ENCODE measurements around the gene DPH2. TPM values are rescaled to one million over a fixed set of nuclear protein-coding genes. Genes with fewer than 3 reads are reported as not detected.

DPH2 gene
- total and polyA plus RNA-seq, 2 experiments from 2014 or later, result 16.7 to 42.9 TPM

DNA sequence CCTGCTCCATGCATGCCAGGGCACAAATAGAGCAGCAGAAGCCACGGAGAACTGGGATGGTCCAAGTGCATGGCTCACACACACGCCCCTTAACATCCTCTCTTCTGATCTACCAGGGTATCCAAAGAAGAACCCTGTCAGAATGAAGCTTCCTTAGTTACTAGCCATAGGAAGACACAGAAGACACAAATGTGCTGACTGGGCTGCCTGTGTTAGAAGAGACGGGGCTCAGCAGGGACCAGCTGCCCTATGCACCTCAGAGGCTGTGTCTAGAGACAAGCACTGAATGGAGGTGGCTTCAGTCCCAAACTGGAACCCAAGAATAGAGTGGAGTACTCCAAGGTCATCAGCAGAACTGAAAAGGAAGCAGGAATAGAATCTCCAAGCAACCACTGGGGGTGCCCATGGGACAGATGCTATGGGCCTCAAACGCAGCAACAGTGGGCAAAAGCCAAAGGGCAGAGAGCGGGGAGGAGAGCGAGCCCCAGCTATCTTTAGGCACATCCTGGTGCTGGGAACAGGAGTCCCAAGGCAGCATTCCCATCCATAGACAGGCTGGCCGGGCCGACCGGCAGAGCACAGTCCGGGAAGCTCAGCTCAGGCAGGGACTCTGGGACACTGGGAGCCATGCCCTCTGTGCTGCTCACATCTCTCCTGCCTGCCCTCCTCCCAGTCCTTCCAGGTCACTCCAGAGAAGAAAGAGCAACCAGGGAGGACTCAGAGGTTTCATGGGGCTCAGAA is 51.9 kb downstream of the DPH2 start:
- DNase-seq, result no peak
- in situ Hi-C loops (cut with MboI), result no loop called here
- H3K9ac ChIP-seq, result no peak overlapping the region
- no peaks in the 10 kb centered on the region; the same call in 1 of the 2 replicates for H3K79me2 ChIP-seq (ENCODE audit: insufficient read depth)
- no peaks in the 10 kb centered on the region for H3F3A ChIP-seq (ENCODE audit: insufficient read depth)
- no peak overlapping the region for H3K4me2 ChIP-seq (ENCODE audit: unreplicated experiment)
- WGBS, 2 experiments (ENCODE audit: low coverage in 1 of 2, low lambda C conversion rate in 2 of 2, missing lambda C conversion rate in 2 of 2), result 94 to 95% methylated on average over 10 of the region's 10 CpGs
- no peaks in the 10 kb centered on the region for H3K27me3 ChIP-seq (replicated peaks; ENCODE audit: insufficient read depth)
- TF ChIP-seq EZH2 (IDR thresholded peaks at IDR 0.05; ENCODE audit: insufficient read depth, poor library complexity, severe bottlenecking), result no peak
- no peak for TF ChIP-seq EZH2phosphoT487 (IDR thresholded peaks at IDR 0.05; ENCODE audit: insufficient read depth, low read depth)
- no peak overlapping the region for H3K27ac ChIP-seq
- H4K20me1 ChIP-seq (ENCODE audit: insufficient read depth), result no peaks in the 10 kb centered on the region
- H2AFZ ChIP-seq, result no peak overlapping the region
- no peaks in the 10 kb centered on the region for H3K9me2 ChIP-seq (ENCODE audit: insufficient read depth)
- H3K9me3 ChIP-seq (ENCODE audit: low read depth), result no peaks in the 10 kb centered on the region
- H3K4me3 ChIP-seq, result no peak overlapping the region
- H3K36me3 ChIP-seq (ENCODE audit: low read depth), result no peaks in the 10 kb centered on the region; the same call in 1 of the 2 replicates
- H3K4me1 ChIP-seq (ENCODE audit: insufficient read depth), result no peaks in the 10 kb centered on the region

Other genes with a start within 250 kb of the DPH2 start
- gene ARTN, start 36.2 kb upstream of the DPH2 start, total RNA-seq (2014; rRNA removed; shearing (Covaris generic)), result 0.11 TPM in 1 of 2 replicates, not detected in the other
- not detected in 2 replicates for gene ARTN, start 36.2 kb upstream of the DPH2 start, polyA plus RNA-seq (2016; fragmentation: Nextera tagmentation; extraction: Ambion mirVana)
- 29.4 and 35.8 TPM in 2 replicates for gene IPO13, start 23.1 kb upstream of the DPH2 start, total RNA-seq (2014; rRNA removed; shearing (Covaris generic))
- gene IPO13, start 23.1 kb upstream of the DPH2 start, polyA plus RNA-seq (2016; fragmentation: Nextera tagmentation; extraction: Ambion mirVana), result 17.1 and 21.0 TPM in 2 replicates
- gene ATP6V0B, start 5.0 kb downstream of the DPH2 start, total RNA-seq (2014; rRNA removed; shearing (Covaris generic)), result 122 and 140 TPM in 2 replicates
- 174 and 177 TPM in 2 replicates for gene ATP6V0B, start 5.0 kb downstream of the DPH2 start, polyA plus RNA-seq (2016; fragmentation: Nextera tagmentation; extraction: Ambion mirVana)
- 123 and 221 TPM in 2 replicates for gene B4GALT2, start 9.2 kb downstream of the DPH2 start, total RNA-seq (2014; rRNA removed; shearing (Covaris generic))
- 27.3 and 28.9 TPM in 2 replicates for gene B4GALT2, start 9.2 kb downstream of the DPH2 start, polyA plus RNA-seq (2016; fragmentation: Nextera tagmentation; extraction: Ambion mirVana)
- gene CCDC24, start 21.6 kb downstream of the DPH2 start, total RNA-seq (2014; rRNA removed; shearing (Covaris generic)), result 3.1 and 4.7 TPM in 2 replicates
- gene CCDC24, start 21.6 kb downstream of the DPH2 start, polyA plus RNA-seq (2016; fragmentation: Nextera tagmentation; extraction: Ambion mirVana), result 4.3 and 5.3 TPM in 2 replicates
- 20.6 and 22.2 TPM in 2 replicates for gene SLC6A9, start 61.5 kb downstream of the DPH2 start, total RNA-seq (2014; rRNA removed; shearing (Covaris generic))
- 34.4 and 34.6 TPM in 2 replicates for gene SLC6A9, start 61.5 kb downstream of the DPH2 start, polyA plus RNA-seq (2016; fragmentation: Nextera tagmentation; extraction: Ambion mirVana)
- 0.11 and 0.13 TPM in 2 replicates for gene KLF17, start 148.8 kb downstream of the DPH2 start, total RNA-seq (2014; rRNA removed; shearing (Covaris generic))
- 0.08 and 0.09 TPM in 2 replicates for gene KLF17, start 148.8 kb downstream of the DPH2 start, polyA plus RNA-seq (2016; fragmentation: Nextera tagmentation; extraction: Ambion mirVana)
- gene KLF18, start 171.6 kb downstream of the DPH2 start, total RNA-seq (2014; rRNA removed; shearing (Covaris generic)), result not detected in 2 replicates
- gene KLF18, start 171.6 kb downstream of the DPH2 start, polyA plus RNA-seq (2016; fragmentation: Nextera tagmentation; extraction: Ambion mirVana), result not detected in 2 replicates
- 9.6 and 16.0 TPM in 2 replicates for gene DMAP1, start 243.5 kb downstream of the DPH2 start, total RNA-seq (2014; rRNA removed; shearing (Covaris generic))
- 30.5 and 32.7 TPM in 2 replicates for gene DMAP1, start 243.5 kb downstream of the DPH2 start, polyA plus RNA-seq (2016; fragmentation: Nextera tagmentation; extraction: Ambion mirVana)